Large intestine (tissue), 3 donors: Measurements from ENCODE around the gene MSMB. TPM values are rescaled to one million over a fixed set of nuclear protein-coding genes. Genes with fewer than 3 reads are reported as not detected.
A peak's percentile ranks its signal among the peaks of the same experiment; 100 is the strongest.

Source experiments
- DNase-seq, 2 donors: peaks; one replicate each; pipeline versions ENCODE4 v3.0.0 to v3.0.0-alpha.2; 2013
- H3K27ac ChIP-seq: one replicate; pipeline ENCODE4 v1.5.1; 2013; ENCODE audit warnings: low read length
- H3K27me3 ChIP-seq: 2 replicates; pipeline ENCODE4 v1.6.1; 2013; ENCODE audit warnings: low read length; ENCODE audit not compliant: control insufficient read depth, insufficient read depth
- H3K36me3 ChIP-seq: 2 replicates; pipeline ENCODE4 v1.6.1; 2013; ENCODE audit warnings: low read length; ENCODE audit not compliant: control insufficient read depth, insufficient read depth
- H3K4me1 ChIP-seq: one replicate; pipeline ENCODE4 v1.6.1; 2013; ENCODE audit warnings: low read length; ENCODE audit not compliant: control insufficient read depth, insufficient read depth
- H3K4me3 ChIP-seq: one replicate; pipeline ENCODE4 v1.5.1; 2013; ENCODE audit warnings: low read length
- H3K9me3 ChIP-seq: one replicate; pipeline ENCODE4 v1.6.1; 2013; ENCODE audit warnings: mild to moderate bottlenecking, low read depth, low read length, moderate library complexity; ENCODE audit not compliant: control insufficient read depth
- WGBS: methylation state at CpG from one replicate; pipeline ENCODE4 v1.1.5; 2013; ENCODE audit warnings: low lambda C conversion rate; ENCODE audit not compliant: insufficient coverage; 5-methylcytosine and 5-hydroxymethylcytosine counted together
- polyA plus RNA-seq: library from polyadenylated mRNA; unstranded; fragments of 120-200 nt; gene quantifications from one replicate; pipeline ENCODE4 v1.2.1, GENCODE V29; 2013

Gene MSMB
- polyA plus RNA-seq, 1 donor: 0.25 TPM

- Histone ChIP-seq H3K36me3 (peaks cover 18% of the 10 kb centered on the region), H3K4me1 (peaks cover 28% of the 10 kb centered on the region), H3K27me3 (no peaks in the 10 kb centered on the region), H3K4me3 (no peak overlapping the region), H3K9me3 (peaks cover 4% of the 10 kb centered on the region), H3K27ac (peak overlapping the region; percentile 41)
- WGBS: no CpG with 5 or more reads among the region's 7 CpGs
- peak in 1 of 2 donors; percentile 65 for DNase-seq
These were observed 26.3 kb downstream of the MSMB start for GRCh38 chr10:46019569-46020343.

- DNase-seq: no peak
- 60% methylated on average over 1 of the region's 3 CpGs for WGBS
- Histone ChIP-seq H3K27me3 (no peaks in the 10 kb centered on the region), H3K4me1 (peaks cover 24% of the 10 kb centered on the region), H3K36me3 (peaks cover 22% of the 10 kb centered on the region), H3K27ac (peak overlapping the region; percentile 3), H3K9me3 (peaks cover 4% of the 10 kb centered on the region), H3K4me3 (no peak overlapping the region)
These were observed 26.9 kb downstream of the MSMB start for GRCh38 chr10:46019177-46019528.

- H3K27ac ChIP-seq: no peak overlapping the region
- peaks cover 19% of the 10 kb centered on the region for H3K4me1 ChIP-seq
- no peak for DNase-seq
- H3K27me3 ChIP-seq: no peaks in the 10 kb centered on the region
- H3K36me3 ChIP-seq: peaks cover 27% of the 10 kb centered on the region
- H3K4me3 ChIP-seq: no peak overlapping the region
- WGBS: 100% methylated on average over 1 of the region's 2 CpGs
- H3K9me3 ChIP-seq: peaks cover 4% of the 10 kb centered on the region
These were observed 27.5 kb downstream of the MSMB start for GRCh38 chr10:46018453-46019176.

- Histone ChIP-seq H3K27me3 (no peaks in the 10 kb centered on the region), H3K36me3 (peaks cover 34% of the 10 kb centered on the region), H3K9me3 (no peaks in the 10 kb centered on the region), H3K4me3 (no peak overlapping the region), H3K27ac (no peak overlapping the region), H3K4me1 (peaks cover 17% of the 10 kb centered on the region)
- no peak for DNase-seq
- 100% methylated on average over 1 of the region's 2 CpGs for WGBS
These were observed 28.3 kb downstream of the MSMB start for GRCh38 chr10:46017733-46018132.

- Histone ChIP-seq H3K36me3 (peaks cover 39% of the 10 kb centered on the region), H3K9me3 (no peaks in the 10 kb centered on the region), H3K4me1 (peaks cover 17% of the 10 kb centered on the region), H3K27ac (no peak overlapping the region), H3K4me3 (no peak overlapping the region), H3K27me3 (no peaks in the 10 kb centered on the region)
- 100% methylated on average over 1 of the region's 1 CpG for WGBS
- no peak for DNase-seq
These were observed 29.3 kb downstream of the MSMB start for GRCh38 chr10:46016811-46017210.

DNA sequence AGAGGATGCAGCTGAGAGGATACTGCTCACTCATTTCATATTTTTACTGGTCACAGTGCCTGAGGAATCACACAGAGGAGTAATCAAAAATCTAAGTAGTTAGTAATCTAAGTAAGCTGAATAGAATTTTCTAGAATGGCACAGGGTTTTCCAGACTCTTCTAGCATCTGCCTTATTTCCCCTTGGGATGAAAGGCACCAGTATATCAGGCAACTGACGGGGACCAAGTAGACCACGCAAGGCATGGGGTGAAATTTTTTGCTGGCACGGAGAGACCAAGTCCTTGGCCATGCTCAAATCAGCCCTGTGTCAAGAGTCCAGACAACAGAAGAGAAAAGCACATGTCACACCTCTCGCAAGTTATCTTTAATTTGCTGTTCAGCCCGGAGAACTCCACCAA lies 29.9 kb downstream of the MSMB start:
- no peak for DNase-seq
- Histone ChIP-seq H3K4me1 (peaks cover 15% of the 10 kb centered on the region), H3K36me3 (peaks cover 44% of the 10 kb centered on the region), H3K27ac (no peak overlapping the region), H3K4me3 (no peak overlapping the region), H3K9me3 (no peaks in the 10 kb centered on the region), H3K27me3 (no peaks in the 10 kb centered on the region)
- WGBS: no CpG with 5 or more reads among the region's 5 CpGs

GRCh38 chr10:46014683-46015405 lies 31.2 kb downstream of the MSMB start:
- H3K4me3 ChIP-seq: no peak overlapping the region
- peaks cover 56% of the 10 kb centered on the region for H3K36me3 ChIP-seq
- H3K4me1 ChIP-seq: peaks cover 7% of the 10 kb centered on the region
- H3K27ac ChIP-seq: no peak overlapping the region
- H3K27me3 ChIP-seq: no peaks in the 10 kb centered on the region
- peak in 1 of 2 donors; percentile 48 for DNase-seq
- no CpG with 5 or more reads among the region's 5 CpGs for WGBS
- no peaks in the 10 kb centered on the region for H3K9me3 ChIP-seq

- no peak overlapping the region for H3K27ac ChIP-seq
- H3K4me3 ChIP-seq: no peak overlapping the region
- no peaks in the 10 kb centered on the region for H3K27me3 ChIP-seq
- no CpG with 5 or more reads among the region's 5 CpGs for WGBS
- no peak for DNase-seq
- H3K9me3 ChIP-seq: no peaks in the 10 kb centered on the region
- peaks cover 63% of the 10 kb centered on the region for H3K36me3 ChIP-seq
- H3K4me1 ChIP-seq: peaks cover 3% of the 10 kb centered on the region
These were observed 31.9 kb downstream of the MSMB start for GRCh38 chr10:46014206-46014605.

DNA sequence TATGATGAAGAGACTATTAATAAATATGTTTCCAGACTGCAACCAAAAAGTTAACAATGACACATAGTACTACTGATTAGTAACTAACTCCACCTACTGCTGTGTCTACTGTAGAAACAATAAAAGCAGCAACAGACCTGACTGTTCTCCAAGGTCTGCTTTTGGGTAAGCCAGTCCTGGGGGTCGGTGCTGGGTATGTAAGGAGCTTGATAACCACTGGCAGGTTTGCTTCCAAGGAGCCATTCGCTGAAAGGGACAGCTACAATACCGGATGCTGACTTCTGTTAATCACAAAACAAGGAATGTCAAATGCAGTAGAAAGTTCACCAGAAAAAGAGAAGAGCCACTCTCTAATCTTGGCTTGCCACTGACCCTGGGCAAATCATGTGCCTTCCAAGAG lies 33.3 kb downstream of the MSMB start:
- WGBS: no CpG with 5 or more reads among the region's 3 CpGs
- no peak for DNase-seq
- Histone ChIP-seq H3K27me3 (no peaks in the 10 kb centered on the region), H3K27ac (no peak overlapping the region), H3K4me3 (no peak overlapping the region), H3K36me3 (peaks cover 77% of the 10 kb centered on the region), H3K9me3 (no peaks in the 10 kb centered on the region), H3K4me1 (no peaks in the 10 kb centered on the region)

DNA sequence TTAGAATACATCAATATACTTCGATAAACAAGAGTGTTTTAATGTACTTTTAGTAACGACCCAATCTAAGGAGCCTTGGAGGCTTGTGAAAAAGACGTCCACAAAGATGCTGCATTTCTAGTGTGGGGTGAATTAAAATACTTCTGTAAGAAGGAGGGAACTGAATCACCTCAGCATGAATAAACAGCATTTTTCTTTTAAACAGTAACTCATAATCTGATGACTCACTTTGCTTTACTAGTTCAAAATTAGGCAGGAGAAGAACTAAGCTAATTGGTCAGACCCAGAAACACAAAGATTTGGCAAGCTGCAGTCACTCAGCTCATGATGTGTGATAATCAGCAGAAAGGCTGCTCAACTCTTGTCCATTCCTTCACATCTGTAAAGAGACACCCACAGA lies 39.9 kb downstream of the MSMB start:
- no peaks in the 10 kb centered on the region for H3K4me1 ChIP-seq
- no peak for DNase-seq
- WGBS: no CpG with 5 or more reads among the region's 3 CpGs
- H3K27ac ChIP-seq: no peak overlapping the region
- no peak overlapping the region for H3K4me3 ChIP-seq
- H3K9me3 ChIP-seq: no peaks in the 10 kb centered on the region
- H3K27me3 ChIP-seq: no peaks in the 10 kb centered on the region
- H3K36me3 ChIP-seq: peaks cover 87% of the 10 kb centered on the region
